OCI-LY7 (cell line): ENCODE measurements around the gene ISCU. TPM values are rescaled to one million over a fixed set of nuclear protein-coding genes. Genes with fewer than 3 reads are reported as not detected.

Experiments used
- BruUV-seq: library from RNA; stranded (reverse); fragments of 400-500 nt; replicated peaks from 2 replicates; lab custom pipeline; 2021; lab: Mats Ljungman, UMichigan
- CTCF ChIA-PET: fragments of 300-600 bp; sonication (Branson Sonifier 250); formaldehyde crosslinking; loops from one replicate; lab custom pipeline; 2022; ENCODE audit warnings: antibody characterized with exemption; ENCODE audit not compliant: unreplicated experiment; lab: Charles Lee
- POLR2A ChIA-PET: fragments of 300-600 bp; sonication (Branson Sonifier 250); formaldehyde crosslinking; loops from one replicate; lab custom pipeline; 2022; ENCODE audit warnings: antibody characterized with exemption; lab: Charles Lee
- DNase-seq: peaks from one replicate; pipeline ENCODE4 v3.0.0-alpha.2; 2015; ENCODE audit warnings: low spot score
- H2AFZ ChIP-seq: fragments of 200-600 bp; sonication (generic), shearing (Covaris generic); 2 replicates; pipeline ENCODE4 v1.6.1; 2014; ENCODE audit warnings: mild to moderate bottlenecking, antibody characterized with exemption, low read length, moderate library complexity
- H3K27ac ChIP-seq: fragments of 200-600 bp; sonication (generic); 2 replicates; pipeline ENCODE4 v1.5.1; 2014; ENCODE audit warnings: mixed run types, low read depth, mild to moderate bottlenecking, moderate library complexity, low read length, inconsistent platforms; ENCODE audit not compliant: poor library complexity, severe bottlenecking
- H3K36me3 ChIP-seq: fragments of 200-600 bp; sonication (generic); 2 replicates; pipeline ENCODE4 v1.6.1; 2014; ENCODE audit warnings: mild to moderate bottlenecking, antibody characterized with exemption, low read length, moderate library complexity, mixed read lengths; ENCODE audit not compliant: insufficient read depth
- H3K4me1 ChIP-seq: fragments of 200-600 bp; sonication (generic); 2 replicates; pipeline ENCODE4 v1.5.1; 2014; ENCODE audit warnings: mild to moderate bottlenecking, low read length; ENCODE audit not compliant: insufficient read depth, poor library complexity, severe bottlenecking
- H3K4me2 ChIP-seq: fragments of 200-600 bp; sonication (generic); 2 replicates; pipeline ENCODE4 v1.6.1; 2014; ENCODE audit warnings: mild to moderate bottlenecking, low read length
- H3K4me3 ChIP-seq: fragments of 200-600 bp; sonication (generic); 2 replicates; pipeline ENCODE4 v1.5.1; 2014; ENCODE audit warnings: mild to moderate bottlenecking, low read depth, low read length; ENCODE audit not compliant: poor library complexity, severe bottlenecking
- H3K79me2 ChIP-seq: fragments of 200-600 bp; sonication (generic); 2 replicates; pipeline ENCODE4 v1.6.1; 2016; ENCODE audit warnings: low read depth, mild to moderate bottlenecking, low read length, moderate library complexity, mixed read lengths; ENCODE audit not compliant: insufficient read depth
- H3K9me2 ChIP-seq: fragments of 200-600 bp; sonication (generic); 2 replicates; pipeline ENCODE4 v1.6.1; 2016; ENCODE audit warnings: mild to moderate bottlenecking, low read length, mixed read lengths; ENCODE audit not compliant: insufficient read depth
- H3K9me3 ChIP-seq: fragments of 200-600 bp; sonication (generic); 2 replicates; pipeline ENCODE4 v1.6.1; 2014; ENCODE audit warnings: mild to moderate bottlenecking, mixed run types, low read length, mixed read lengths
- H4K20me1 ChIP-seq: fragments of 200-600 bp; sonication (generic); 2 replicates; pipeline ENCODE4 v1.6.1; 2014; ENCODE audit warnings: mild to moderate bottlenecking, antibody characterized with exemption, low read length, moderate library complexity, mixed read lengths; ENCODE audit not compliant: insufficient read depth
- CTCF ChIP-seq: fragments of 200-600 bp; sonication (generic); conservative IDR thresholded peaks from 2 replicates; pipeline ENCODE4 v1.5.1; 2014; ENCODE audit warnings: mild to moderate bottlenecking, antibody characterized with exemption, low read length, moderate library complexity, mixed read lengths
- EZH2phosphoT487 ChIP-seq: fragments of 200-600 bp; sonication (generic); IDR thresholded peaks from 2 replicates; pipeline ENCODE4 v1.6.1; 2018; ENCODE audit warnings: low read depth, borderline replicate concordance, mild to moderate bottlenecking, mixed run types, antibody characterized with exemption, low read length, moderate library complexity, mixed read lengths
- intact Hi-C: fragments of 100-400 bp; cut with micrococcal nuclease; formaldehyde crosslinking; loops from one replicate; pipeline ENCODE4 v1.10.0; 2022; ENCODE audit not compliant: unreplicated experiment
- total RNA-seq, 2 experiments: library from RNA; depleted of rRNA in 1 of 2; stranded (reverse); fragments of >200 nt in 1 of 2; shearing (Covaris generic) in 1 of 2; gene quantifications; 2 replicates each; pipeline ENCODE4 v1.2.3, GENCODE V29; 2014 to 2022

ISCU gene
- total RNA-seq, 2 experiments from 2014 or later = 123 to 146 TPM

- TF ChIP-seq CTCF (no peak), EZH2phosphoT487 (no peak)
- CTCF ChIA-PET = no interaction called here
These were observed 30.2 kb upstream of the ISCU start for GRCh38 chr12:108531929-108532848.

GRCh38 chr12:108538146-108538545 is 24.2 kb upstream of the ISCU start:
- TF ChIP-seq CTCF (no peak), EZH2phosphoT487 (no peak)
- no peak for DNase-seq
- Histone ChIP-seq H3K9me2 (no peaks in the 10 kb centered on the region), H3K4me1 (peaks cover 38% of the 10 kb centered on the region), H2AFZ (no peak overlapping the region), H3K27ac (no peak overlapping the region), H3K79me2 (peaks cover 45% of the 10 kb centered on the region), H4K20me1 (no peaks in the 10 kb centered on the region), H3K4me3 (no peak overlapping the region), H3K9me3 (no peaks in the 10 kb centered on the region), H3K36me3 (peaks cover 90% of the 10 kb centered on the region), H3K4me2 (no peak overlapping the region)
- ChIA-PET CTCF (no interaction called here), POLR2A (interaction anchor here (0.9 to 1.6 kb wide), 3 partner anchors 11 to 18 kb away, joined by 3 to 10 read pairs (median 4); no protein-coding TSS in a partner anchor)
- intact Hi-C loops = no loop called here
- no TSS peak for BruUV-seq

More at GRCh38 chr12:108531929-108532848, 30.2 kb upstream of the ISCU start:
- POLR2A ChIA-PET = interaction anchor here (0.7 to 2.3 kb wide), 4 partner anchors 9 to 25 kb away, joined by 3 to 13 read pairs (median 5); no protein-coding TSS in a partner anchor
- Histone ChIP-seq H4K20me1 (no peaks in the 10 kb centered on the region), H3K4me3 (no peak overlapping the region), H3K79me2 (no peaks in the 10 kb centered on the region), H3K36me3 (peaks cover 98% of the 10 kb centered on the region), H3K4me1 (no peaks in the 10 kb centered on the region), H3K4me2 (no peak overlapping the region), H3K9me2 (no peaks in the 10 kb centered on the region), H3K9me3 (no peaks in the 10 kb centered on the region), H2AFZ (no peak overlapping the region), H3K27ac (no peak overlapping the region)
- no TSS peak for BruUV-seq
- no peak for DNase-seq
- intact Hi-C loops = no loop called here
